HG02943 (cell line): ENCODE measurements around the gene DGKG.

Source experiments
- ATAC-seq: cut with Tn5 transposase; IDR thresholded peaks from one replicate; pipeline ENCODE4 v1.9.1; 2021; ENCODE audit warnings: mild to moderate bottlenecking, low read depth, moderate library complexity; ENCODE audit not compliant: unreplicated experiment

Gene DGKG

DNA sequence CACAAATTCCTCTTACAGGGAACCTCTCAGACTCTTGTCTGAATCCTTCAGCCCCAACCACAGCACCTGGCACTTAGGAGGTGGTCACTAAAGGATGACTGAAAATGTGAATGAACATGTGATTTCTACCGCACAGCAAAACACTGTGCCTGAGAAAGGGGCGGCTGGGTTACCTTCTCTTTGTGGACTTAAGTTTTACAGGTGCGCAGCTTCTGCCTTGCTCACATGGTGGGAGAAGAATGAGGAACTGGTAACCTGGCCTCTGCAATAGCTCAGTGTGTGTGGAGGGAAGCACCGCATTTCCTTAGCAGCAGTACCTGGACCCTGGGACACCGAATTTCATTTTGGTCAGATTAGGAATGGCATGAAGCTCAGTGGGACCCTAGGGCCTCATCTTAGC is 243.3 kb downstream of the DGKG start:
- ATAC-seq = no peak

- ATAC-seq = no peak
Measured at GRCh38 chr3:186117521-186118134, 244.4 kb downstream of the DGKG start.

DNA sequence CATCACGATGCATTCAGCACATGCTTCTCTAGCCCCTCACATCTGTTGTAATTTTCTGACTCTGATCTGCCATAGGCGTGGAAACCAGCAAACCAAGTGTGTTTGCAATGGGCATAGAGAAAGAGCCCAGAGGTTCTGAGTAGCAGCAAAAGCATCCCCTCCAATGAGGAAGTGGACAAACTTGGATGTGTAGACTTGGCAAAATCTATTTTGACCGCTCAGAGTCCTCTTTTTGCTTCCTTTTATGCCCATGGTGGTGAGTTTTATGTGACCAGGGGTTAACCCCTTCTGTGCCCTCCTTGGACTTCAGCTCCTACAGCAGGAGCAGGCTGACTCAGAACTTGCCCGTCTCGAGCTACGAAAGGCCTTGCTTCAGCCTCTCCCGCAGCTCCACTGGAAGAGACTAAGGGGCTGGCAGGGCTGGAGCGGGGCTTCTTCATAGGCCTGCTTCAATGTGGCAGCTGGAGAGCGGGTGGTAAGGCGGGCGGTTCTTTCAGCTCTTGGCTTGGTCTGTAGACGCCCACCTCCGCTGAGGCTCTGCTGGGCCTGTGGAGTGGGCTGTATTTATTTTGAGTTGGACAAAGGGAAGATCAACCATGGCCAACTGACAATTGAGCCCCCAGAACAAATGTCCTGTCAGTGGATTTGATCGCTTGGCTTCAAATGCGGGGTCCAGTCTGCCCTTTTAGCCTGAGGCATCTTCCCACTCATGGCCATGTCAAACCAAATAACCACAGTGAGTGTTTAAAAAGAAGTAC is 246.6 kb downstream of the DGKG start:
- ATAC-seq = no peak

GRCh38 chr3:186110975-186111974 is 250.8 kb downstream of the DGKG start:
- no peak for ATAC-seq

GRCh38 chr3:186109897-186110803 is 251.9 kb downstream of the DGKG start:
- ATAC-seq = no peak

- peak; percentile 97 for ATAC-seq
Measured at GRCh38 chr3:186108941-186109865, 252.8 kb downstream of the DGKG start, which contains the start of gene ETV5. Gene ETV5 (minus strand): TSS chr3:186109089. CDS start chr3:186105868, 3,221 bp downstream.

DNA sequence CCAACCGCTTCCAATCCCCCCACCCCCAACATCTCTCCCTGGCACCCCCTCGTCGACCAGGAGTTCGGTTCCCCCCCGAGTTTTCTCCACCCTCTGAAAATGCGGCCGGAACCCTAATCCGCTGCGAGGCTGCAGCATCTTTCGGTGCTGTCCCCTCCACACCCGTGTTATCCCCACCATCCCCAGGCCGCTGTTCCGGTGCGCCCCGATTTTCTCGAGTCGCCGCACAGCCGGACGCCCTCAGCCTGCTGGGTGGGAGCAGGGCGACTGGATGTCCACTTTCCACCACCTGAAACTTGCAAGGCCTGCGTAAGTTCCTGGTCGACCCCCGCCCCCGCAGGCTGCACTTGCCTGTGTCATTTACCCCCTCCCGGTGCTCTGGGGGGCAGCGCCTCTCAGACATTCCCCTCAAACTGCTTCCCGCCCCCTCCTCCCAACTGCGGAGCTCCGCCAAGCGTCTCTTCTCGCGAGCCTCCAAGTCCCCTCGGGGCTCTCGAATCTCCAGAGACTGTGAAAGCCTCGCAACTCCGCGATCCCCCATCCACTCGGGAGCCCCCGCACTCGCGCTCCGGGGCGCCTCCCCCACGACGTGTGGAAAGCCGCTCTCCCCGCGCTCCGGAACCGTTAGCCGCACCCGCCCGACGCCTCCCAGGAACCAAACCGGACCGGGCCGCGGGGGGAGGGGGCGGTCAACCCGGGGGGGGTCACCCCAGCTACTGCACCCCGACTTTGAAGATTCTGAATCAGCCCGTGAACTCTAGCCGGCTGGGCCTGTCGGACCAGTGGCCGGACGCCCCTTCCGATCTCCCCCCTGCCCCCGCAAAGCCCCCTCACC is 253.7 kb downstream of the DGKG start:
- no peak for ATAC-seq

- ATAC-seq = no peak
Measured at GRCh38 chr3:186107215-186108105, 254.6 kb downstream of the DGKG start.

DNA sequence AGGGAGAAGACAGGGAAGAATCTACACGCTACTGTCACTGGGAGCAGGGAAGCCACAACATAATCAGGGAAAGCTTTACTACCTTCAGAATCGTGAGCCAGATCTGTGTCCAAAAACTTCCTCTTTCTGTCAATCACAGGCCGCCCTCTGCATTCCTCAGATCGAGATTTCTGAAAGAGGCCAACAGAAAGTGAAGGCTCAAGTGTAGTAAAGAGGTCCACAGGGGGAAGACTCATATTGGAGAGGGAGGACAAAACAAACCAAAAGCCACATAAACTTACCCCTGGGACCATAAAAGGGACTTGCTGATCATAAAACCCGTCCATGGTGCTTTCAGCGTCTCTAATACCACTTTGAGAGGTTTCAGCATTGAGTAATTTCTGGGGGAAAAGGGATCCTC is 256.5 kb downstream of the DGKG start:
- ATAC-seq = no peak

GRCh38 chr3:186102687-186103086 is 259.3 kb downstream of the DGKG start:
- no peak for ATAC-seq

DNA sequence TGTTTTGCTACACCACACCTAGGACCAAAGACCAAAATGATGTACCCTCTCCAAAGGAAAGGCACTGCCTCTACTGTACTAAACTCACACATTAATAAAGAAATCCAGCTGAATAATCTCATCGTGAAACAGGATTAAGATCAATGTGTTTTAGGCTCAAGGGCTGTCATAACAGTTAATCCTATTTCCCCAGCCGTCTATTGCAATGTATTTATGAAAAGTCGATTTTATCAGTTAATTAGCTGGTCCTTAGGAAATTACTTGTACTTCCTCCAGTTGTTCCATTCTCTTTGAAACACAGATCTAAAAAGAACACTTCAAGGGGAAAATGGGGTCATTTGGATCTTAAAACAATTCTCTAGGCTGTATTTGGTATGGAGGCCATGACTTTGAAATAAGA is 261.6 kb downstream of the DGKG start:
- ATAC-seq = no peak

DNA sequence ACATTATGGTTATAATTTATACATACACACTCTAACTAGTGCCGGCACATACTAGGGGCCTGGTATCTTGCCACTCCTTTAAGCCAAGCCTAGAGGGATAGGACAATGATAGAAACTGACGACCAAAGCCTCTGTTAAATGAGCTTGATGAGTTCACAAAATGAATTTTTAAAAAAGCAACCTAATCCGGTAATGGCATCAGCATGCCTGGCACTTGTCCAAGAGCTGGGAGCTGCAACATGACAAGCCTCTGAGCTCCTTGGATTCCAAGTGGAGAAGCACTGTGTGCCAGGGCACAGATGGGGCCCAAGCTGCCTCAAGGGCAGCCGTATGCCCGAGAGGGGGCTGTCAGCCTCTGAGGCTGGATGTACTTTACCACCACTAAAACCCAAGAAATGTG is 262.9 kb downstream of the DGKG start:
- ATAC-seq = no peak

DNA sequence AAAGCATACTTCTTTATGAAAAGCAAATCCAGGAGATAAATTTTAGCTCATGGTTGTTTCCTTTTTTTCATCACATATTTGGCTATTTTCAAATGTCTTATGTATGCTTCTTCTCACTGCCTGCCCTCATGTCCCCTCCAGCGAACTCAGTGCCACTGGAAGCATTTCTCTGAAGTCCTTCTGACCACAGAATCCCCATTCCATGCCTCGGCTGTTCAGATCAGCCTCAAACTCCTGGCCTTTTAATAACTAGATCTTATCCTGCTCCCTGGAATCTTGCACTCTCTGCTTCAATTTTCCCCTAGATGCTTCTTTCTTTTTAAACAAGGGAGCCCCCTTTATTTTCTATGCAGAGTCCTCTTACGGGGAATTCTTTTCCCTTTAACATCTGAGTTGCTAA is 263.3 kb downstream of the DGKG start:
- ATAC-seq = no peak

GRCh38 chr3:186097663-186098451 is 264.2 kb downstream of the DGKG start:
- ATAC-seq = no peak

- ATAC-seq = no peak
Measured at GRCh38 chr3:186097317-186097662, 264.7 kb downstream of the DGKG start.
